CD4-positive, CD25-positive, alpha-beta regulatory T cell (primary cell): ENCODE measurements around the gene ERP44. TPM values are rescaled to one million over a fixed set of nuclear protein-coding genes. Genes with fewer than 3 reads are reported as not detected.

Source experiments
- ATAC-seq, 2 donors: fragments of 150-1000 bp; cut with Tn5 transposase; one replicate each; pipeline ENCODE4 v1.10.0; 2021; ENCODE audit warnings: low read depth in 2 of 2, moderate number of reproducible peaks in 2 of 2, moderate library complexity in 1 of 2
- DNase-seq, 3 donors: peaks; one replicate each; pipeline versions ENCODE4 v3.0.0 to v3.0.0-alpha.2; 2012 to 2022; ENCODE audit warnings: mixed read lengths in 1 of 3
- H3K27ac ChIP-seq: one replicate; pipeline ENCODE4 v1.7.0; 2013; ENCODE audit warnings: mild to moderate bottlenecking, low read length; ENCODE audit not compliant: insufficient read depth, poor library complexity, severe bottlenecking
- H3K27me3 ChIP-seq: one replicate; pipeline ENCODE4 v1.7.0; 2013; ENCODE audit warnings: low read length; ENCODE audit not compliant: control insufficient read depth, insufficient read depth
- H3K36me3 ChIP-seq: one replicate; pipeline ENCODE4 v1.7.0; 2013; ENCODE audit warnings: mild to moderate bottlenecking, low read length, moderate library complexity; ENCODE audit not compliant: control insufficient read depth, insufficient read depth
- H3K4me1 ChIP-seq: 2 replicates; pipeline ENCODE4 v1.7.0; 2013; ENCODE audit warnings: mild to moderate bottlenecking, low read length; ENCODE audit not compliant: insufficient read depth, control insufficient read depth, poor library complexity, severe bottlenecking
- H3K4me3 ChIP-seq: one replicate; pipeline ENCODE4 v1.7.0; 2013; ENCODE audit warnings: low read depth, mild to moderate bottlenecking, low read length, moderate library complexity
- H3K9me3 ChIP-seq, 2 experiments: 1 replicate in 1 of 2; 2 replicates in 1 of 2; pipeline ENCODE4 v1.7.0; 2013; ENCODE audit warnings: low read length in 2 of 2, mild to moderate bottlenecking in 1 of 2, moderate library complexity in 1 of 2; ENCODE audit not compliant: control insufficient read depth in 2 of 2
- H3K27ac Mint-ChIP-seq, 3 donors: one replicate each; pipeline ENCODE4 v1.8.0; 2020 to 2022; ENCODE audit warnings: mild to moderate bottlenecking in 3 of 3, mixed read lengths in 3 of 3, moderate library complexity in 2 of 3
- H3K27me3 Mint-ChIP-seq: one replicate; pipeline ENCODE4 v1.8.0; 2022; ENCODE audit warnings: mild to moderate bottlenecking, mixed read lengths
- H3K36me3 Mint-ChIP-seq: one replicate; pipeline ENCODE4 v1.8.0; 2020; ENCODE audit warnings: mixed read lengths
- H3K4me1 Mint-ChIP-seq, 4 donors: one replicate each; pipeline ENCODE4 v1.8.0; 2020 to 2022; ENCODE audit warnings: mixed read lengths in 4 of 4, mild to moderate bottlenecking in 1 of 4
- H3K4me3 Mint-ChIP-seq, 4 donors: one replicate each; pipeline ENCODE4 v1.8.0; 2020 to 2022; ENCODE audit warnings: mild to moderate bottlenecking in 4 of 4, mixed read lengths in 4 of 4, moderate library complexity in 3 of 4
- H3K9me3 Mint-ChIP-seq, 7 donors: one replicate each; pipeline ENCODE4 v1.8.0; 2020 to 2022; ENCODE audit warnings: mixed read lengths in 7 of 7, mild to moderate bottlenecking in 3 of 7, moderate library complexity in 2 of 7
- polyA plus RNA-seq, 4 donors: library from polyadenylated mRNA; unstranded; fragments of 300-500 nt; fragmentation: Illumina TruSeq; gene quantifications; one replicate each; pipeline ENCODE4 v1.2.3, GENCODE V29; 2021
- total RNA-seq: library from RNA; stranded (reverse); gene quantifications from one replicate; pipeline ENCODE4 v1.2.3, GENCODE V29; 2022

Gene ERP44
- total and polyA plus RNA-seq, 5 donors from 2014 or later = 14.0 to 42.6 (median 35.0) TPM

- H3K4me3 ChIP-seq = peak overlapping the region; percentile 68
- no peaks in the 10 kb centered on the region for H3K9me3 Mint-ChIP-seq
- ATAC-seq (peak in 1 of 2 donors; percentile 16), DNase-seq (no peak)
- H3K4me3 Mint-ChIP-seq = peak overlapping the region; percentile 52 to 71 (median 56)
- H3K9me3 ChIP-seq = no peaks in the 10 kb centered on the region
- no peaks in the 10 kb centered on the region for H3K27me3 Mint-ChIP-seq
- peak overlapping the region in 2 of 3 donors; percentile 60 to 68 for H3K27ac Mint-ChIP-seq
- peaks cover 6% of the 10 kb centered on the region for H3K36me3 Mint-ChIP-seq
- H3K27me3 ChIP-seq = no peaks in the 10 kb centered on the region
- peaks cover 32% of the 10 kb centered on the region for H3K4me1 ChIP-seq
- H3K27ac ChIP-seq = peak overlapping the region; percentile 55
- H3K36me3 ChIP-seq = no peaks in the 10 kb centered on the region
- H3K4me1 Mint-ChIP-seq = peaks cover 53 to 83% (median 71%) of the 10 kb centered on the region in 4 donors
Observed at GRCh38 chr9:100088202-100088601, 10.6 kb downstream of the ERP44 start.

GRCh38 chr9:100087218-100087617 is 11.6 kb downstream of the ERP44 start:
- Mint-ChIP-seq H3K9me3 (no peaks in the 10 kb centered on the region), H3K4me3 (peak overlapping the region; percentile 52 to 71 (median 56)), H3K27me3 (no peaks in the 10 kb centered on the region), H3K27ac (peak overlapping the region; percentile 45 to 72 (median 68)), H3K36me3 (peaks cover 1% of the 10 kb centered on the region), H3K4me1 (peaks cover 52 to 83% (median 72%) of the 10 kb centered on the region in 4 donors)
- peak overlapping the region; percentile 68 for H3K4me3 ChIP-seq
- H3K27ac ChIP-seq = peak overlapping the region; percentile 55
- H3K27me3 ChIP-seq = no peaks in the 10 kb centered on the region
- H3K9me3 ChIP-seq = no peaks in the 10 kb centered on the region
- H3K36me3 ChIP-seq = no peaks in the 10 kb centered on the region
- ATAC-seq (peak in 1 of 2 donors; percentile 14), DNase-seq (peak in 2 of 3 donors; percentile 10 to 37)
- H3K4me1 ChIP-seq = peaks cover 32% of the 10 kb centered on the region

GRCh38 chr9:100086097-100086635 is 12.6 kb downstream of the ERP44 start:
- Histone ChIP-seq H3K4me3 (peak overlapping the region; percentile 68), H3K4me1 (peaks cover 32% of the 10 kb centered on the region), H3K27ac (no peak overlapping the region), H3K36me3 (no peaks in the 10 kb centered on the region), H3K9me3 (no peaks in the 10 kb centered on the region), H3K27me3 (no peaks in the 10 kb centered on the region)
- peak overlapping the region; percentile 5 to 50 (median 16) for H3K27ac Mint-ChIP-seq
- peak overlapping the region in 3 of 4 donors; percentile 1 to 10 (median 4) for H3K4me3 Mint-ChIP-seq
- no peaks in the 10 kb centered on the region for H3K9me3 Mint-ChIP-seq
- ATAC-seq = no peak
- H3K4me1 Mint-ChIP-seq = peaks cover 51 to 81% (median 69%) of the 10 kb centered on the region in 4 donors
- no peaks in the 10 kb centered on the region for H3K36me3 Mint-ChIP-seq
- DNase-seq = no peak
- H3K27me3 Mint-ChIP-seq = no peaks in the 10 kb centered on the region

- H3K27ac Mint-ChIP-seq = no peak overlapping the region
- H3K4me1 Mint-ChIP-seq = peaks cover 56 to 80% (median 71%) of the 10 kb centered on the region in 4 donors
- H3K36me3 Mint-ChIP-seq = no peaks in the 10 kb centered on the region
- Histone ChIP-seq H3K27ac (no peak overlapping the region), H3K4me3 (peak overlapping the region; percentile 8), H3K27me3 (no peaks in the 10 kb centered on the region), H3K36me3 (no peaks in the 10 kb centered on the region), H3K4me1 (peaks cover 35% of the 10 kb centered on the region), H3K9me3 (no peaks in the 10 kb centered on the region)
- no peaks in the 10 kb centered on the region for H3K27me3 Mint-ChIP-seq
- no peaks in the 10 kb centered on the region for H3K9me3 Mint-ChIP-seq
- ATAC-seq = peak; percentile 55 to 61
- peak overlapping the region in 2 of 4 donors; percentile 16 to 26 for H3K4me3 Mint-ChIP-seq
- peak in 2 of 3 donors; percentile 20 to 45 for DNase-seq
Observed at GRCh38 chr9:100084734-100085133, 14.1 kb downstream of the ERP44 start.

- H3K27me3 ChIP-seq = no peaks in the 10 kb centered on the region
- peaks cover under 1% of the 10 kb centered on the region for H3K36me3 Mint-ChIP-seq
- ATAC-seq = no peak
- H3K9me3 Mint-ChIP-seq = no peaks in the 10 kb centered on the region
- no peak overlapping the region for H3K27ac Mint-ChIP-seq
- H3K9me3 ChIP-seq = no peaks in the 10 kb centered on the region
- H3K27ac ChIP-seq = no peak overlapping the region
- H3K36me3 ChIP-seq = peaks cover under 1% of the 10 kb centered on the region
- no peaks in the 10 kb centered on the region for H3K27me3 Mint-ChIP-seq
- peaks cover 35% of the 10 kb centered on the region for H3K4me1 ChIP-seq
- H3K4me3 Mint-ChIP-seq = peak overlapping the region in 1 of 4 donors; percentile 26
- peak overlapping the region; percentile 38 for H3K4me3 ChIP-seq
- H3K4me1 Mint-ChIP-seq = peaks cover 56 to 81% (median 71%) of the 10 kb centered on the region in 4 donors
- no peak for DNase-seq
Observed at GRCh38 chr9:100084128-100084453, 14.7 kb downstream of the ERP44 start.

- Histone ChIP-seq H3K4me3 (peak overlapping the region; percentile 38), H3K9me3 (no peaks in the 10 kb centered on the region), H3K36me3 (peaks cover 2% of the 10 kb centered on the region), H3K27ac (no peak overlapping the region), H3K4me1 (peaks cover 30% of the 10 kb centered on the region), H3K27me3 (no peaks in the 10 kb centered on the region)
- ATAC-seq = peak in 1 of 2 donors; percentile 22
- Mint-ChIP-seq H3K27me3 (no peaks in the 10 kb centered on the region), H3K9me3 (no peaks in the 10 kb centered on the region), H3K27ac (peak overlapping the region in 2 of 3 donors; percentile 21 to 53), H3K4me1 (peaks cover 60 to 82% (median 69%) of the 10 kb centered on the region in 4 donors), H3K36me3 (peaks cover 5% of the 10 kb centered on the region), H3K4me3 (peak overlapping the region in 3 of 4 donors; percentile 5 to 26 (median 18))
- DNase-seq = no peak
Observed at GRCh38 chr9:100083448-100084127, 15.2 kb downstream of the ERP44 start.

GRCh38 chr9:100082782-100083181 is 16.0 kb downstream of the ERP44 start:
- H3K4me1 ChIP-seq = peaks cover 22% of the 10 kb centered on the region
- ATAC-seq = no peak

More at GRCh38 chr9:100082782-100083181, 16.0 kb downstream of the ERP44 start:
- peak overlapping the region in 1 of 4 donors; percentile 24 for H3K4me3 Mint-ChIP-seq
- H3K9me3 ChIP-seq = no peaks in the 10 kb centered on the region
- peaks cover 52 to 74% (median 64%) of the 10 kb centered on the region in 4 donors for H3K4me1 Mint-ChIP-seq
- H3K36me3 Mint-ChIP-seq = peaks cover 5% of the 10 kb centered on the region
- no peak for DNase-seq
- H3K27me3 Mint-ChIP-seq = no peaks in the 10 kb centered on the region
- peaks cover 2% of the 10 kb centered on the region for H3K36me3 ChIP-seq
- H3K4me3 ChIP-seq = peak overlapping the region; percentile 2
- H3K9me3 Mint-ChIP-seq = no peaks in the 10 kb centered on the region
- H3K27ac Mint-ChIP-seq = no peak overlapping the region
- H3K27ac ChIP-seq = no peak overlapping the region
- no peaks in the 10 kb centered on the region for H3K27me3 ChIP-seq
